OCI-LY1 (cell line): ENCODE results near the gene VPS52.

Source experiments
- H2AFZ ChIP-seq: fragments of 200-600 bp; sonication (generic), shearing (Covaris generic); 2 replicates; pipeline ENCODE4 v1.6.0; 2014; ENCODE audit warnings: antibody characterized with exemption, mild to moderate bottlenecking, low read length
- H3F3A ChIP-seq: fragments of 200-600 bp; sonication (generic), shearing (Covaris generic); 2 replicates; pipeline ENCODE4 v1.6.0; 2014; ENCODE audit warnings: mild to moderate bottlenecking, antibody characterized with exemption, low read length, moderate library complexity; ENCODE audit not compliant: insufficient read depth
- H3K27ac ChIP-seq: fragments of 200-600 bp; sonication (generic); 2 replicates; pipeline ENCODE4 v1.5.1; 2014; ENCODE audit warnings: low read length, mixed run types, mild to moderate bottlenecking, low read depth; ENCODE audit not compliant: poor library complexity, severe bottlenecking
- H3K27me3 ChIP-seq: fragments of 200-600 bp; sonication (generic); 2 replicates; pipeline ENCODE4 v1.6.0; 2014; ENCODE audit warnings: antibody characterized with exemption, mild to moderate bottlenecking, low read length, moderate library complexity; ENCODE audit not compliant: insufficient read depth
- H3K36me3 ChIP-seq: fragments of 200-600 bp; sonication (generic); 2 replicates; pipeline ENCODE4 v1.6.1; 2014; ENCODE audit warnings: mild to moderate bottlenecking, antibody characterized with exemption, low read length, moderate library complexity, mixed read lengths; ENCODE audit not compliant: insufficient read depth
- H3K4me1 ChIP-seq: fragments of 200-600 bp; sonication (generic); 2 replicates; pipeline ENCODE4 v1.5.1; 2014; ENCODE audit warnings: mild to moderate bottlenecking, low read length, moderate library complexity; ENCODE audit not compliant: insufficient read depth, severe bottlenecking
- H3K4me2 ChIP-seq: fragments of 200-600 bp; sonication (generic), shearing (Covaris generic); 2 replicates; pipeline ENCODE4 v1.6.1; 2014; ENCODE audit warnings: low read length
- H3K4me3 ChIP-seq: fragments of 200-600 bp; sonication (generic); 2 replicates; pipeline ENCODE4 v1.5.1; 2014; ENCODE audit warnings: low read length, low read depth, mild to moderate bottlenecking, mixed read lengths; ENCODE audit not compliant: poor library complexity, severe bottlenecking
- H3K79me2 ChIP-seq: fragments of 200-600 bp; shearing (Covaris generic); 2 replicates; pipeline ENCODE4 v1.6.1; 2016; ENCODE audit warnings: mixed run types, low read length, mixed read lengths; ENCODE audit not compliant: insufficient read depth
- H3K9ac ChIP-seq: fragments of 200-600 bp; sonication (generic), shearing (Covaris generic); 2 replicates; pipeline ENCODE4 v1.6.1; 2014; ENCODE audit warnings: mild to moderate bottlenecking, low read length, mixed read lengths
- H3K9me2 ChIP-seq: fragments of 200-600 bp; sonication (generic), shearing (Covaris generic); 2 replicates; pipeline ENCODE4 v1.6.1; 2014; ENCODE audit warnings: low read depth, mild to moderate bottlenecking, low read length, mixed read lengths
- H3K9me3 ChIP-seq: fragments of 200-600 bp; shearing (Covaris generic); 2 replicates; pipeline ENCODE4 v1.6.1; 2014; ENCODE audit warnings: low read length, mixed read lengths
- H4K20me1 ChIP-seq: fragments of 200-600 bp; sonication (generic), shearing (Covaris generic); 2 replicates; pipeline ENCODE4 v1.6.0; 2016; ENCODE audit warnings: mild to moderate bottlenecking, low read length; ENCODE audit not compliant: insufficient read depth
- CTCF ChIP-seq: fragments of 200-600 bp; sonication (generic), shearing (Covaris generic); IDR thresholded peaks from 2 replicates; pipeline ENCODE4 v1.5.1; 2017; ENCODE audit warnings: mild to moderate bottlenecking, antibody characterized with exemption, low read length, moderate library complexity, mixed read lengths
- EZH2 ChIP-seq: fragments of 200-600 bp; sonication (generic), shearing (Covaris generic); IDR thresholded peaks from 2 replicates; pipeline ENCODE4 v1.8.0; 2017; ENCODE audit warnings: borderline replicate concordance, mixed run types, mild to moderate bottlenecking, antibody characterized with exemption, low read length, moderate library complexity, mixed read lengths

VPS52 gene

GRCh38 chr6:33248643-33248931, 23.1 kb downstream of the VPS52 start:
- Histone ChIP-seq H3K27ac (peak overlapping the region; percentile 66), H3K9ac (peak overlapping the region; percentile 68), H3K9me2 (no peaks in the 10 kb centered on the region)

GRCh38 chr6:33247977-33248642, 23.6 kb downstream of the VPS52 start:
- H3K4me2 ChIP-seq: peak overlapping the region; percentile 93
- no peaks in the 10 kb centered on the region for H3F3A ChIP-seq
- no peaks in the 10 kb centered on the region for H3K79me2 ChIP-seq
- no peaks in the 10 kb centered on the region for H3K9me3 ChIP-seq
- H2AFZ ChIP-seq: no peak overlapping the region
- peaks cover 12% of the 10 kb centered on the region; the same call in 1 of the 2 replicates for H3K36me3 ChIP-seq
- TF ChIP-seq CTCF: peak; percentile 82
- TF ChIP-seq EZH2: no peak
- H3K4me1 ChIP-seq: peaks cover 24% of the 10 kb centered on the region
- peak overlapping the region; percentile 68; the same call in 1 of the 2 replicates for H3K9ac ChIP-seq
- peak overlapping the region; percentile 76 for H3K4me3 ChIP-seq
- H4K20me1 ChIP-seq: no peaks in the 10 kb centered on the region
- H3K27me3 ChIP-seq: no peaks in the 10 kb centered on the region
- no peaks in the 10 kb centered on the region for H3K9me2 ChIP-seq
- H3K27ac ChIP-seq: peak overlapping the region; percentile 66

More at GRCh38 chr6:33248643-33248931, 23.1 kb downstream of the VPS52 start:
- H3K4me1 ChIP-seq: peaks cover 24% of the 10 kb centered on the region
- H3K4me3 ChIP-seq: peak overlapping the region; percentile 76
- H3F3A ChIP-seq: no peaks in the 10 kb centered on the region
- peak overlapping the region; percentile 93 for H3K4me2 ChIP-seq
- TF ChIP-seq CTCF: peak; percentile 17; the same call in 1 of the 2 replicates
- no peak for TF ChIP-seq EZH2
- no peaks in the 10 kb centered on the region for H4K20me1 ChIP-seq
- no peaks in the 10 kb centered on the region for H3K27me3 ChIP-seq
- H3K79me2 ChIP-seq: no peaks in the 10 kb centered on the region
- peaks cover 12% of the 10 kb centered on the region; the same call in 1 of the 2 replicates for H3K36me3 ChIP-seq
- no peak overlapping the region for H2AFZ ChIP-seq
- no peaks in the 10 kb centered on the region for H3K9me3 ChIP-seq

- no peaks in the 10 kb centered on the region for H3K36me3 ChIP-seq
- TF ChIP-seq EZH2: no peak
- TF ChIP-seq CTCF: no peak
- no peaks in the 10 kb centered on the region for H4K20me1 ChIP-seq
- H3K9me3 ChIP-seq: no peaks in the 10 kb centered on the region
- no peaks in the 10 kb centered on the region for H3F3A ChIP-seq
- no peak overlapping the region for H3K4me3 ChIP-seq
- peaks cover 7% of the 10 kb centered on the region for H3K4me1 ChIP-seq
- no peaks in the 10 kb centered on the region for H3K27me3 ChIP-seq
- no peak overlapping the region for H3K27ac ChIP-seq
- H3K9ac ChIP-seq: no peak overlapping the region
- H3K4me2 ChIP-seq: no peak overlapping the region
- no peak overlapping the region for H2AFZ ChIP-seq
- no peaks in the 10 kb centered on the region for H3K9me2 ChIP-seq
- H3K79me2 ChIP-seq: no peaks in the 10 kb centered on the region
These were observed 28.2 kb downstream of the VPS52 start for GRCh38 chr6:33243476-33243875.
